Transverse colon (tissue), 3 donors: ENCODE measurements around the gene ACSL1.

Source experiments
- EP300 ChIP-seq: sonication (generic); formaldehyde crosslinking; IDR thresholded peaks from one replicate; pipeline ENCODE4 v1.6.1; 2017; ENCODE audit warnings: antibody characterized with exemption, low read depth
- TF ChIP-seq, protein P1 (sequence below), 5 experiments: fragments of 200-600 bp in 3 of 5; fragments of 450-650 bp in 2 of 5; sonication (generic) in 3 of 5; IDR thresholded peaks; 1 replicate in 2 of 5; 2 replicates in 3 of 5; pipeline ENCODE4 v1.5.1; 2016 to 2017; ENCODE audit warnings: antibody characterized with exemption in 5 of 5, inconsistent platforms in 3 of 5, mild to moderate bottlenecking in 2 of 5, moderate library complexity in 1 of 5

DNA sequence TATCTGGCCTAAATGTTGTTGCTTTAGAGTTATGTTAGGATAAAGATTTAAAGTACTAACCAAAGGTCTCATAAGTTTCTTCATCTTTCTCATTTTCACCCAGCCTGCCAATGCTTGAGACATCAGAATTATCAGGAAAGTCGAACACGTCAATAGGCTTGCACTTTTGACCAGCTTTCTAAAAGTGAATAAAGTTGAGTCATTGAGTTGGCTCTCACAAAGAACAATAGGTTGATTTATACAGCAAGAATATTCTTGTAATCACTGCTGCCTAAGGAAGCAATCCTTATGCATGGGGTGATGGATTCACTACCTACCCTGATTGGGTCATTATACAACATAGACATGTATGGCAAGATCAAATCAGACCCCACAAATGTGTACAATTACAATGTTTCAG lies 96.9 kb downstream of the ACSL1 start:
- TF ChIP-seq, protein P1, sequence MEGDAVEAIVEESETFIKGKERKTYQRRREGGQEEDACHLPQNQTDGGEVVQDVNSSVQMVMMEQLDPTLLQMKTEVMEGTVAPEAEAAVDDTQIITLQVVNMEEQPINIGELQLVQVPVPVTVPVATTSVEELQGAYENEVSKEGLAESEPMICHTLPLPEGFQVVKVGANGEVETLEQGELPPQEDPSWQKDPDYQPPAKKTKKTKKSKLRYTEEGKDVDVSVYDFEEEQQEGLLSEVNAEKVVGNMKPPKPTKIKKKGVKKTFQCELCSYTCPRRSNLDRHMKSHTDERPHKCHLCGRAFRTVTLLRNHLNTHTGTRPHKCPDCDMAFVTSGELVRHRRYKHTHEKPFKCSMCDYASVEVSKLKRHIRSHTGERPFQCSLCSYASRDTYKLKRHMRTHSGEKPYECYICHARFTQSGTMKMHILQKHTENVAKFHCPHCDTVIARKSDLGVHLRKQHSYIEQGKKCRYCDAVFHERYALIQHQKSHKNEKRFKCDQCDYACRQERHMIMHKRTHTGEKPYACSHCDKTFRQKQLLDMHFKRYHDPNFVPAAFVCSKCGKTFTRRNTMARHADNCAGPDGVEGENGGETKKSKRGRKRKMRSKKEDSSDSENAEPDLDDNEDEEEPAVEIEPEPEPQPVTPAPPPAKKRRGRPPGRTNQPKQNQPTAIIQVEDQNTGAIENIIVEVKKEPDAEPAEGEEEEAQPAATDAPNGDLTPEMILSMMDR (IDR thresholded peaks at IDR 0.05), result no peak
- TF ChIP-seq EP300, result no peak
